OCI-LY7 (cell line): ENCODE measurements around the gene ZNF80.

Experiments
- CTCF ChIP-seq: fragments of 200-600 bp; sonication (generic); conservative IDR thresholded peaks from 2 replicates; pipeline ENCODE4 v1.5.1; 2014; ENCODE audit warnings: mild to moderate bottlenecking, antibody characterized with exemption, low read length, moderate library complexity, mixed read lengths
- EZH2phosphoT487 ChIP-seq: fragments of 200-600 bp; sonication (generic); IDR thresholded peaks from 2 replicates; pipeline ENCODE4 v1.6.1; 2018; ENCODE audit warnings: low read depth, borderline replicate concordance, mild to moderate bottlenecking, mixed run types, antibody characterized with exemption, low read length, moderate library complexity, mixed read lengths

GRCh38 chr3:114221881-114222264 lies 15.5 kb downstream of the ZNF80 start:
- TF ChIP-seq EZH2phosphoT487 (no peak), CTCF (no peak)
